BJ (cell line): ENCODE results near the gene NHS. TPM values are rescaled to one million over a fixed set of nuclear protein-coding genes. Genes with fewer than 3 reads are reported as not detected.

Source experiments
- CTCF ChIA-PET: fragments of 350-600 bp; formaldehyde crosslinking; extraction: SDS; loops from one replicate; lab custom pipeline; 2021; ENCODE audit warnings: antibody characterized with exemption, inconsistent platforms; lab: Yijun Ruan, JAX
- POLR2A ChIA-PET: fragments of 300-600 bp; sonication (Branson Sonifier 250); formaldehyde crosslinking; extraction: SDS; loops from one replicate; lab custom pipeline; 2021; ENCODE audit warnings: antibody characterized with exemption; lab: Charles Lee
- DNase-seq: peaks from one replicate; pipeline ENCODE4 v3.0.0-alpha.2; 2011; ENCODE audit warnings: low read depth
- H3K27me3 ChIP-seq: 2 replicates; pipeline ENCODE4 v1.6.0; 2011; ENCODE audit warnings: low read length; ENCODE audit not compliant: control insufficient read depth, insufficient read depth
- H3K36me3 ChIP-seq: 2 replicates; pipeline ENCODE4 v1.5.1; 2011; ENCODE audit warnings: low read length; ENCODE audit not compliant: control insufficient read depth, insufficient read depth
- H3K4me3 ChIP-seq: 2 replicates; pipeline ENCODE4 v1.5.1; 2011; ENCODE audit warnings: low read depth, mild to moderate bottlenecking, control low read depth, low read length
- polyA plus RNA-seq: library from polyadenylated mRNA; depleted of rRNA; stranded (reverse); fragments of >200 nt; gene quantifications from 2 replicates; pipeline ENCODE4 v1.2.3, GENCODE V29; 2011
- TF ChIP-seq, protein P1 (sequence below): IDR thresholded peaks from 2 replicates; pipeline ENCODE4 v1.5.1; 2011; ENCODE audit warnings: low read depth, mild to moderate bottlenecking, control low read depth, inconsistent platforms, low read length, moderate library complexity; ENCODE audit not compliant: insufficient read depth

The NHS gene
- polyA plus RNA-seq, 1 experiment: 2.2 TPM

DNA sequence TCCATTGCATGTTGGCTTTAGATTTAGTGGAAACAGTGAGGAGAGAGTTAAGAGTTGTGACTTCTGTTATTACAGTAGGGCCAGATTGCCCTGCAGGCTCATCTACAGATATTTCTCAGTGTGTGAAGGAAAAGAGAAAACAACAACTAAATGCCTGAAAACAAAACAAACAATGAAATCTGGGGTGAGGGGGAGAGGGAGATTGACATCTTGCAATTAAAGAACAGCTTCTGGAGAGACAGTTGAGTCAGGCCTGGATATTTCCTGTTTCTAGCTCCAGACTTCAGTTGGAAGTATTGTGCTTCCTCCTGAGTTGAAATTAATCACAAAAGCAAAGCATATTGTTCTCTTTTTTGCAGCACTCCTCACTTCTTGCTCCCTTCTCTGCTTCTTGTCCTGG, 254.0 kb downstream of the NHS start:
- POLR2A ChIA-PET: no interaction called here
- Histone ChIP-seq H3K36me3 (no peaks in the 10 kb centered on the region), H3K4me3 (no peak overlapping the region), H3K27me3 (no peaks in the 10 kb centered on the region)
- no peak for DNase-seq
- TF ChIP-seq, protein P1, sequence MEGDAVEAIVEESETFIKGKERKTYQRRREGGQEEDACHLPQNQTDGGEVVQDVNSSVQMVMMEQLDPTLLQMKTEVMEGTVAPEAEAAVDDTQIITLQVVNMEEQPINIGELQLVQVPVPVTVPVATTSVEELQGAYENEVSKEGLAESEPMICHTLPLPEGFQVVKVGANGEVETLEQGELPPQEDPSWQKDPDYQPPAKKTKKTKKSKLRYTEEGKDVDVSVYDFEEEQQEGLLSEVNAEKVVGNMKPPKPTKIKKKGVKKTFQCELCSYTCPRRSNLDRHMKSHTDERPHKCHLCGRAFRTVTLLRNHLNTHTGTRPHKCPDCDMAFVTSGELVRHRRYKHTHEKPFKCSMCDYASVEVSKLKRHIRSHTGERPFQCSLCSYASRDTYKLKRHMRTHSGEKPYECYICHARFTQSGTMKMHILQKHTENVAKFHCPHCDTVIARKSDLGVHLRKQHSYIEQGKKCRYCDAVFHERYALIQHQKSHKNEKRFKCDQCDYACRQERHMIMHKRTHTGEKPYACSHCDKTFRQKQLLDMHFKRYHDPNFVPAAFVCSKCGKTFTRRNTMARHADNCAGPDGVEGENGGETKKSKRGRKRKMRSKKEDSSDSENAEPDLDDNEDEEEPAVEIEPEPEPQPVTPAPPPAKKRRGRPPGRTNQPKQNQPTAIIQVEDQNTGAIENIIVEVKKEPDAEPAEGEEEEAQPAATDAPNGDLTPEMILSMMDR: no peak
- CTCF ChIA-PET: no interaction called here

DNA sequence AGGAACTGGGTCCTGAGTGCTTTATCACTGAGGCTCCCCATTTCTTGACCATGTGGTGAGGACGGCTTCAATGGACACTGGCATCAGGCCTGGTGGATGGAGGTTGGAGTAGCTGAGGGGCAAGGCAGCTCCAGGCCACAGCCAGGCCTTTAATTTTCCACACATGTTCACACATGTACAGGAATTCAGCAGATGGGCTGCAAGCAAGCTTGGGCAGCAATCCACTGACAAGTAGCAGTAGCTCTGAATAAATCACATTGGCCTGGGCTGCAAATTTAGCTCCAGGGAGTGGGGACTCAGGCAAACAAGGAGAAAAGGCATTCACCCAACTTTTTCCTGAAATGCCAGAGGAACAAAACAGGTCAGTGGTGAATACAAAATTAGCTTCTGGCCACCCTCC, 254.5 kb downstream of the NHS start:
- no peak for DNase-seq
- TF ChIP-seq, protein P1: no peak
- Histone ChIP-seq H3K36me3 (no peaks in the 10 kb centered on the region), H3K4me3 (no peak overlapping the region), H3K27me3 (no peaks in the 10 kb centered on the region)
- ChIA-PET POLR2A (no interaction called here), CTCF (no interaction called here)

DNA sequence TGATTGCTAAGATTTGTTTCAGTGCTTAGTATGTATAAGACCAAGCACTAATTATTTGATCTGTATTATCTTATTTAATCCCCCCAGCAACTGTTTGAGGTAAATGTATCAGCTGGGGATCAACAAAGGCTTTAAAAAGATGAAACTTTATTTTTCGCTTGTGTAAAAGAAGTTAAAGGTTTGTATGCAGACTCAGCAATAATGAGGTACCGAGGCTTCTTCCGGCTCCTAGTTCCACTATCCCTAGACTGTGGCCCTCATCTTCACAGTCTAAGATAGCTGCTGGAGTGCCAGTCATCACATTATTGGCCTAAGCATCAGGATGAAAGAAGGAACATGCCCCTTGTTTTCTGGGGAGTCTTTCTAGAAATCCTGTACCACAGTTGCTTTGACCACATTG, 256.6 kb downstream of the NHS start:
- Histone ChIP-seq H3K4me3 (no peak overlapping the region), H3K36me3 (no peaks in the 10 kb centered on the region), H3K27me3 (no peaks in the 10 kb centered on the region)
- ChIA-PET CTCF (no interaction called here), POLR2A (no interaction called here)
- no peak for DNase-seq
- TF ChIP-seq, protein P1: no peak

DNA sequence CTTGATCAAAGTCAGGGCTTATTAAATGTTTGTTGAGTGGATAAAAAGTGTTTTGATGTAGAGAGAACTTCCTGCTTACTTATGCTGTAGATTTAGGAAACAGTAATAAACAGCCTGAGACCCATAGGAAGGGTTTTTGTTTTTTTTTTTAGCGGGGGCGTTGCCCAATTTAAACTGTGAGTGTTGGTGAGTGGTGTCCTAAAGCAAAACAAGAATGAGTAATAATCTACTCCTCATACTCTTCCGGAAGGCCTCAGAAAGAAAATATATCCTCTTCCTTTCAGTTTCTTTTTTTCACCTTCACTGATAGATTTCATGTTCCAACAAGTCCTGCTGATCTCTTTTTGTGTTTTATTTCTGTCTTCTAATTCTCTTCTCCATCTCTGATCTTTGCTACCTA, 257.9 kb downstream of the NHS start:
- Histone ChIP-seq H3K36me3 (no peaks in the 10 kb centered on the region), H3K4me3 (no peak overlapping the region), H3K27me3 (no peaks in the 10 kb centered on the region)
- POLR2A ChIA-PET: interaction anchor here (0.7 kb wide), 1 partner anchor 1946 kb away, joined by 4 read pairs; no protein-coding TSS in a partner anchor
- CTCF ChIA-PET: no interaction called here
- DNase-seq: no peak
- TF ChIP-seq, protein P1: no peak

DNA sequence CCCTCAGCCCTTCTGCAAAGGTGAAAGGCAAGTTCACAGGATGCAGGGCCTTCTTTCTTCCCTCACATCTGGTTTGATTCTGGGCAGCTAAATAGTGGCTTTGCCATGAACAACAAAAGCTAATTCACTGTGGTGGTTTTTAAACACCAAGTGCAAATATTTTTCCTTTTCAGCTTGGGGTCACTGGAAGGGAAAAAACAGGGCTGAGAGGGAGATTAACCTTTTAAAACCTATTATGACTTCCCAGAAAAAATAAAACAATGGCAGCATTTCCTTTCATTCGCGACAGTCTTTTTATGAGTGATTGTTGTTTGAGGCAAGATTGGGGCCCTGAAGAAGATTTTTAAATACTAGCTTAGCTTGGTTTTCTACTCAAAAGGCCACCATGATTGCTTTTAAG, 258.5 kb downstream of the NHS start:
- H3K27me3 ChIP-seq: no peaks in the 10 kb centered on the region
- H3K4me3 ChIP-seq: no peak overlapping the region
- ChIA-PET POLR2A (interaction anchor here (0.7 kb wide), 1 partner anchor 1945 kb away, joined by 4 read pairs; no protein-coding TSS in a partner anchor), CTCF (no interaction called here)
- TF ChIP-seq, protein P1: no peak
- no peaks in the 10 kb centered on the region for H3K36me3 ChIP-seq
- no peak for DNase-seq
